ENCODE data around the gene OR10P1.

The OR10P1 gene

DNA sequence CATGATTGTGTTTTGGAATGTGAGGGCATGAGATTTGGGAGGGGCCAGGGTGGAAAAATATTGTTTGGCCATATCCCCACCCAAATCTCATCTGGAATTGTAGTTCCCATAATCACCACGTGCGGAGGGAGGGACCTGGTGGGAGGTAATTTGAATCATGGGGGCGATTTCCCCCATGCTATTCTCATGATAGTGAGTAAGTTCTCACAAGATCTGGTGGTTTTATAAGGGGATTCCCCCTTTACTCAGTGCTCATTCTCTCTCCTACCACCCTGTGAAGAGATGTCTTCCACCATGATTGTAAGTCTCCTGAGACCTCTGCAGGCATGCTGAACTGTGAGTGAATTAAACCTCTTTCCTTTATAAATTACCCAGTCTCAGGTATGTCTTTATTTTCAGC lies 15.7 kb downstream of the OR10P1 start:
- DNase-seq (ENCODE audit: low read depth): no peak

DNA sequence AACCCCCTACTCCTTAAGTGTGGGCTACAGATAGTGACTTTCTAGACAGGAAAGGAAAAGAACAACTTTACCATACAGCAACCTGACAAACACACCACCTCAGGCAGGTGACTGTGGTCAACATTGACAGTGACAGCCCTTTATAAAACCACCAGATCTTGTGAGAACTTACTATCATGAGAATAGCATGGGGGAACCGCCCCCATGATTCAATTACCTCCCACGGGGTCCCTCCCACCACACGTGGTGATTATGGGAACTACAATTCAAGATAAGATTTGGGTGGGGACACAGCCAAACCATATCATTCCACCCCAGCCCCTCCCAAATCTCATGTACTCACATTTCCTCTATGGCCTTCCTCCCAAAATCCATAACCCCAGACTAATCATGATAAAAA lies 16.3 kb downstream of the OR10P1 start:
- no peak for DNase-seq (ENCODE audit: low read depth)

DNA sequence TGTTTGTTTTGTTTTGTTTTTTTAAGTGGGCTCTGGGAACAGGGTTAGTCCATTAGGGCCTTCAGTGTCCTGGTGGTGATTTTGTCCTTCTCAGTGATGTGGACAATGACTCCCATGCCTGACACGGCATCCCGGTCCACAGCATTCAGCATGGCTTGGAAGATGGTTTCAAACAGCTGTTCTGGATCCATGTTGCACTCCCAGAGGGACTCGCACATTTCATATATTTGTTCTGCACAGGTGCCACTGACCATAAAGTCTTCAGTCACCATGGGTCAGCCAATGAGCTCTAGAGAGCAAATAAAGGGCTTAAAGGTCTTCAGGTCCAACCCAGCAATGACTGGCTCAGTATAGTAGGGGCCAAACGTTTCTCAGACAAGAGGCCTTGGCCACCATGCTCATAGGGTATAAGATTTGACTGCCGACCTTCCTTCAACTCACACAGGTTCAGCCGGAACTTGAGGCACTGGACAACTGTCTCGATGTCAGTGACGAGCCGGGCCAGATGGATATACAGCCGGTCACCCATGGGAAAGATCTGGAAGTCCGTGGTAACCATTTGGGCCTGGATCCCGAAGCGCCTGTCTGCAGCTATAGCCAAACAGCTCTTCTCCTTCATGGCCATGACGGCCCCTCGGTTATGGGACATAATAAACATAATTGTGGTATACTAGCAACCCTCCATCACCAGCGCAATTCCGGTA lies 18.0 kb downstream of the OR10P1 start:
- no peak for DNase-seq (ENCODE audit: low read depth)

DNA sequence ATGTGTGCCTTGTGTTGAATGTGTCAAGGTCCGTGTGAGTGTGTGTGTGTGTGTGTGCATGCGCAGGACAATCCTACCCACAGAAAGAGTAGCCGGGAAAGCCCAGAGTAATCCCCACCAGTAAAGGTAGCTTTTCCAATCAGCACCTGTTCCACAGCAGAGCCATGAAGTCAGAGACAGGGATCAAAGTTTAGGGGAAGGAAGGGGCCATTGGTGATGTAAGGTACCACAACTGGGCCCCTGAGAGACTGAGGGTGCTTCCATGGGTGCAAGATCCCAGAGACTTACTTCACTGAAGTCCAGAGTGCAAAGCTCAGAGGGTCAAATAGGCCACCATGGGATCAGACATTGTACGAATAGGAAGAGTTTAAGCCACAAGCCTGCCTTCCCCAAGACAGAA lies 20.5 kb downstream of the OR10P1 start:
- DNase-seq (ENCODE audit: low read depth): no peak

DNA sequence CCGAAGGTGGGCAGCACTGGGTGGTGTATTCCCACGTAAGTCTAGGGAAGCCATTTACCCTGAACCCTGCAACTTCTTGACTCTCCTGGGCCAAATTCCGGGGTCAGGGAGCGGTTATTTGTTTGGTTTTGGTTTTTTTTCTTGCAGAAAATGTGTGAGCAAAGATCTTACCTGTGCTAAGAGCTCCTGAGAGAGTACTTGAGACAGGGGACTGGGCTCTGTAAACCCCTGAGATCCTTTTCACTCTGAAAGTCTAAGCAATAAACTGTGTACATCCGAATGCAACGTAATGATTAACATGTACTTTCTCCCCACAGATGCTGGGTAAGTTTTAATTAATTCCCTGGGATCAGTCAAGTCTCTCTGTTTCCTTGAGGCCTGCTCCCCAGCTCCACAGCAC lies 21.5 kb downstream of the OR10P1 start:
- no peak for DNase-seq (ENCODE audit: low read depth)

DNA sequence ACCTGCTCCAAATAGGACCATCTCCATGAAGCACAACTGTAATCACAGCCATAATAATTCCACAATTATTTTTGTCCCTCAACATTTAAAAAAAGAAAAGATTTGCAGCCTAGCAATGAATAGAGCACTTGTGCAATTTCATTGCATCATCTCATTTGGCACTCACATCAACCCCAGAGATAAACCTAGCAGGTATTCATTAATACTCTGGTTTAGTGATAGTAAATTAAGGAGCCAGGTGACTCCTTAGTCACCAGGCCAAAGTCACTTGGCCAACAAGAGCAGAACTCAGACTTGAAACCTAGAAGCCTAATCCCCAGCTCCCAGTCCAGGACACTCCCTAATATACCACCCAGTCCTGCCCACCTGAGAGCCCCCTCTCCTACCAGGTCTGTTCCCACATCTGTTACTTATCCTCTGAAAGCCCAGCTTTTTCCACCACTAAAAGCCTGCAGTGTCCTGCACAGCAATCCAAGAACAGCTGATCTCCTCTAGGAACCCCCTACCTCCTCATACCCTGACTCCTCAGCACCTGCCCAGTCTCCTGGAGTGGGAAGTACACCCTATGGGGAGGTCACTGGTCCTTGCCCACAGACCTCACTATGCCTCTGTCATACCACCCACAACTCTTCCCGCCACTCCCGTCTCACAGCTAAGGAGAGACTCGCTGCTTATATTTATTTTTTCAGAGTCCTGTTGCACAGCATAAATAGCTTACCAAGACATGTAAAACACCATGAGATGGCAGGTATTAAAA lies 22.1 kb downstream of the OR10P1 start:
- DNase-seq (ENCODE audit: low read depth): no peak

DNA sequence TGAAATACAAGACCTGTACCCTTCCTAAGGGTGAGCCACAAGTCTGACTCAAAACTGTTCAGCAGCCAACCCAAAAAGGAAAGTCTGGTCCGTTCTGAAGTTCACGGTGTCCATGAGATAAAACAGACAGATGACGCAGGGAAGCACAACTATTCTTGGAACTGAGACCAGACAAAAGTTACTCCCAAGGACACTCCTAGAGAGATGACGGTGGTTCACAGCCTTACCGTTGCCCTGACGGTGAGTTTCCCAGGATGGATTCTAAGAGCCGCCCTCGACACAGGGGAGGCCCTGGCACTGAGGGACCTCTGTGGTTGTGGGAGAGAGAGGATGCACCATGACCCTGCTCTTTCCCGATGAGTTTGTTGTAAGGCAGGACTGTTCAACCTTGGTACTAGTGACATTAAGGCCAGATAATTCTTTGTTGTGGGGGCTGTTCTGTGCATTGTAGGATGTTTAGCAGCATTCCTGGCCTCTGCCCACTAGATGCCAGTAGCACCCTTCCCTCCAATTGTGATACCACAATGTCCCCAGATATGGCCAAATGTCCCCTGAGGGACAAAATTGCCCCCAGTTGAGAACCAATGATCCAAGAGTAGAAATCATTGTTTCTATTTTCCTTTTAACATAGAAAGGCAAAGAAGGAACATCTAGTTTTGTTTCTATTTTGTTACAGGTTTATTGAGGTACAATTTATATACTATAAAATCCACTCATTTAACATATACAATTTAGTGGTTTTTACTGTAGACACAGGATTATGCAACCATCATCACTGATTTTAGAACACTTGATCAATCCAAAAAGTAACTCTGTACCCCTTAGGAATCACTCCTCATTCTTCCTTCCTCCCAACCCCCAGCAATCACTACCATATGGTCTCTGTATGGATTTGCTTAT lies 23.0 kb downstream of the OR10P1 start:
- DNase-seq (ENCODE audit: low read depth): no peak

DNA sequence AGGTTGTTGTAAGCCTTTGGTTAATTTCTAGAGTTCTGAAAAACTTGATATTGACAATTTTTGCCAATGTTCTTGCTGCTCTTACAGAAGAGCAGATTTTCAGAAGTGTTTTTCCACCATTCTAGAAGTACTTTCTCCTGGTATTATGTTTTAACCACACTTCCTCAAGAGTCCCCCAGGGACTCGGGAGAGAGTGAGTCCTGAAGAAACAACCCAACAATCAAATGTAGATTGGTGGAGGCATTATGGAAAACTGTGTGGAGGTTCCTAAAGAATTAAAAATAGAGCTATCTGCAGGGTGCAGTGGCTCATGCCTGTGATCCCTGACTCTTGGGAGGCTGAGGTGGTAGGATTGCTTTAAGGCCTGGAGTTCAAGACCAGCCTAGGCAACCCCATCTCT lies 26.7 kb downstream of the OR10P1 start:
- no peak for DNase-seq (ENCODE audit: low read depth)

DNA sequence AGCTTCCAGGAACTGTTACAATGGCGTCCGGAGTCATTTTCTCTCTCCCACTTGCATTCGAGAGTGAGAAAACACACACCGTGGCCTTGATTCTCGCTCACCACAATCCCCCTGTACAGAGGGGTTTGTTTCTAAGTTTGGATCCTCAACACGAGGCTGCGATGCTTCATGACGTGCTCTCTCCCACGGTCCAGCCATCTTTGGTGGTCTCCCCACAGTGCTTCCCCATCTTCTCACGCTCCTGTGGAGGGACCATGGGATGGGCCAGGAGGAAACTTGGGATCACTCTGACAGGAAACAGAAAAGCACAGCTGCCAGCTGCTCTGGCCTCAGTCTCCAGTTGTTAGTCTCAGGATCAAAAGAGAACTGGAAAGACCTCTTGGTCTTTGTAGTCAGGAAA lies 28.1 kb downstream of the OR10P1 start:
- no peak for DNase-seq (ENCODE audit: low read depth)

DNA sequence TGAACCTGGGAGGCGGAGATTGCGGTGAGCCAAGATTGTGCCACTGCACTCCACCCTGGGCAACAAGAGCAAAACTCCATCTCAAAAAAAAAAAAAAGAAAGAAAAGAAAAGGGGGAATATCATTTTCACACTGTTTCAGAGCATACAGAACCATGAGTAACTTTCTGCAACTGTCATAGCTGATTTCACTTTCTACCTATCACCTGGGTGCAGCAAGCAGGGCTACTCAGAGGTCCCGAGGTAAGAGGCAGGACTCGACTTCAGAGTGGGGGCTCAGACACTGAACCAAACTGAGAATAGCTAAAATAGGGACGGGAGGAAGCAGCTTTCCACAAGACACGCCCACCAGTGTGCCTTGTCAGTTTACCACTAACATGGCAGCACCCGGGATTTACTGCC lies 29.8 kb downstream of the OR10P1 start:
- DNase-seq (ENCODE audit: low read depth): no peak

DNA sequence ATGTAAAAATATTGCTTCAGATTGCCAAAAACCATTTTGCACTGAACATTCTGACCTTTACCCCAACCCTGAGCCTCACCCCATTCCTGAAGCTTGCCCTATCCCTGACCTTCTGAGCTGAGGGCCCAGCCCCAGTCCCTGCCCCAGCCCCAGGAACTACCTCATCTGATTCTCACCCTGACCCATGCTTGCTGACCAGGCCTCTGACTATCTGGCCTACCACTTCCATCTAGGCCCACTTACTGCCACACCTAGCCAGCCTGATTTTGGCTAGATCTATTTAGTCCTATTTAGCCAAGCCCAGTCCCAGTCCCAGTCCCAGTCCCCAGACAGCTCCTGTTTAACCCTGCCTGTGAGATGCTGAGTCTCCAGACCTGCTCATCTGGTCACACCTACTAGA lies 33.6 kb downstream of the OR10P1 start:
- DNase-seq (ENCODE audit: low read depth): no peak

DNA sequence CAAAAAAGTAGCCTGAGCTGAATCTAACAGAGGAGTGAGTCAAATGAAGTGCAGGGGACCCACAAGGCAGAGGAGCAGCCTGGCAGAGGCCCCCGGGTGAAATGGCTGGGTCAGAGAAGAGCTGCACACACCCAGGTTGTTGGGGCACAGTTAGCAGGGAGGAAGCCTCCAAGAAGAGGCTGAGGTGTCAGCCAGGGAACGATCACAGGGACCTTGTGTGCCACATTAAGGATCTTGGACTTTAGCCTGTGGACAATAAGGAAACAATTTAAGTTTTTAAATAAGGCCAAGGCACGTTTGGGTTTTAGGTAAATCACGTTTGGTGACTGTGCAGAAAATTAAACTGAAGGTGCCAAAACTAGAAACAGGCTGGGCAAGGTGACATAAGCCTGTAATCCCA lies 35.1 kb downstream of the OR10P1 start:
- no peak for DNase-seq (ENCODE audit: low read depth)

DNA sequence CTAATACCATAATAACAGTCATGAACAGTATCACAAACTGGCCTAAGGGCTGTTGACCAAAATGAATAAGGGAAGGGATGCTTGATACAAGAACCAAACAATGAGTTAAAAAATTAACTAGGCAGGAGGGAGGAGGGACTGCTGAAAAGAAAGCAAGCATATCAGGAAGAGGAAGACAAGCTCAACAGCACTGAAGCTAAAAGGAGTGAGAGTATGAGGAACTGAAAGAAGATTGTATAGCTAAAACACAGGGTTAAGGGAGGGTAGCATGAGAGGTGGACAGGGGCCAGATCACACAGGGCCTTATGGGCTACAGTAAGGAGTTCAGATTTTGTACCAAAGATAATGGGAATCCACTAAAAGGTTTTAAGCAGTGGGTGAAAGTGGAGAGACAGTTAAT lies 36.9 kb downstream of the OR10P1 start:
- DNase-seq (ENCODE audit: low read depth): no peak

DNA sequence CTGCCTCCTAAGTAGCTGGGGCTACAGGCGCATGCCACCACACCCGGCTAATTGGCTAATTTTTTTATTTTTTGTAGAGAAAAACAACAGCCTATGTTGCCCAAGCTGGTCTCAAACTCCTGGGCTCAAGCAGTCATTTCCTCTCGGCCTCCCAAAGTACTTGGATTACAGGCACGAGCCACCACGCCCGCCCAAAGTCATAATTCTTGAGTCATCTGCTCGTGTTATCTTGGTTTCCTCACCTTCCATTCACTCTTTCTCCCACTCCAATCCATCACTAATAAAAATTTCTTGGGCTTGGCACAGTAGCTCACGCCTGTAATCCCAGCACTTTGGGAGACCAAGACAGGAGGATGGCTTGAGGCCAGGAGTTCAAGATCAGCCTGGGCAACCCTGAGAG lies 39.0 kb downstream of the OR10P1 start:
- no peak for DNase-seq (ENCODE audit: low read depth)

DNA sequence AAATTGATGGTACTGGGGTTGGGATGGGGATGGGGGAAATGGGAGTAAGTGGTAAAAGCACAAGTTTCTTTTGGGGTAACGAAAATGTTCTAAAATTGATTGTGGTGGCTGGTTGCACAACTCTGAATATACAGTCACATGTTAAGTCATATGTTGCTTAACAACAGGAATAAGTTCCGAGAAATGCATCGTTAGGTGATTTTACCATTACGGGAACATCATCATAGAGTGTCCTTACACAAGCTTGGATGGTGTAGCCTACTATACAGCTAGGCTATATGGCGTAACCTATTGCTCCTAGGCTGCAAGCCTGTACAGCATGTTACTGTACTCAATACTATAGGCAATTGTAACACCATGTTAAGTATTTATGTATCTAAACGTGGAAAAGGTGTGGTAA lies 40.0 kb downstream of the OR10P1 start:
- DNase-seq (ENCODE audit: low read depth): no peak

DNA sequence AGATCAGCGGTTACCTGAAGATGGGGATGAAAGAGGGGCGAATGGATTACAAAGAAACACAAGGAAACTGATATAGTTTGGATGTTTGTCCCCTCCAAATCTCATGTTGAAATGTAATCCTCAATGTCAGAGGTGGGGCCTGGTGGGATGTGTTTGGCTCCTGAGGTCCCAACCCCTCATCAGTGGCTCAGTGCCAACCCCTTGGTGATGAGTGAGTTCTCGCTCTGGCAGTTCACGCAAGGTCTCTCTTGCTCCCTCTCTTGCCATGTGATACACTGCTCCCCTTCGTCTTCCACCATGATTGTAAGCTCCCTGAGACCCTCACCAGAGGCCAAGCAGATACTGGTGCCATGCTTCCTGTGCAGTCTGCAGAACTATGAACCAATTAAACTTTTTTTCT lies 43.0 kb downstream of the OR10P1 start:
- no peak for DNase-seq (ENCODE audit: low read depth)

DNA sequence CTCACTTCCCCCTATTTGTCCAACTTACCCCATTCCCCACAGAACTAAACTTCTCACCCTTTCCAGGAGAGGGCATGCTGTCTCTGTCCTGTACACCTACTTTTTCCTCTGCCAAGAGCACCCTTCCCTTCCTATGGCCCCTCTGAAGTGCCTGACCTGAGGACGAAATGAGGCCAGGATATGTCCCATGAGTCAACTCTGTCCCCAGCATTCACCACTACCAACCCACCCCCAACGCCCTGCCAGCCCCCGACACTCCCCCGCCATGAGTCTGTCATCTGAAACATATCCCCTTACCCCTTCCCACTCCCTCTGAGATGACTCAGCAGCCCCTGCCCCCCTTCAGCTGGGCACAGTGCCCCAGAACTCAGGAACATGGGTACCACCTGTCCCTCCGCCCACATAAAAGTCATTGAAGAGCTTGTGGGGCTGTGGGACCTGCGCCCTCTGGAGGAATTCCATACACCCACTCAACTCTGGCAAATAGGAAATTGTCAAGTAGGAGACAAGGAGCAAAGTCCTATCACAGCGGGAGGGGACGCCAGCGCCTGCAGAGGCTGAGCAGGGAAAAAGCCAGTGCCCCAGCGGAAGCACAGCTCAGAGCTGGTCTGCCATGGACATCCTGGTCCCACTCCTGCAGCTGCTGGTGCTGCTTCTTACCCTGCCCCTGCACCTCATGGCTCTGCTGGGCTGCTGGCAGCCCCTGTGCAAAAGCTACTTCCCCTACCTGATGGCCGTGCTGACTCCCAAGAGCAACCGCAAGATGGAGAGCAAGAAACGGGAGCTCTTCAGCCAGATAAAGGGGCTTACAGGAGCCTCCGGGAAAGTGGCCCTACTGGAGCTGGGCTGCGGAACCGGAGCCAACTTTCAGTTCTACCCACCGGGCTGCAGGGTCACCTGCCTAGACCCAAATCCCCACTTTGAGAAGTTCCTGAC lies 44.7 kb downstream of the OR10P1 start:
- DNase-seq (ENCODE audit: low read depth): no peak

DNA sequence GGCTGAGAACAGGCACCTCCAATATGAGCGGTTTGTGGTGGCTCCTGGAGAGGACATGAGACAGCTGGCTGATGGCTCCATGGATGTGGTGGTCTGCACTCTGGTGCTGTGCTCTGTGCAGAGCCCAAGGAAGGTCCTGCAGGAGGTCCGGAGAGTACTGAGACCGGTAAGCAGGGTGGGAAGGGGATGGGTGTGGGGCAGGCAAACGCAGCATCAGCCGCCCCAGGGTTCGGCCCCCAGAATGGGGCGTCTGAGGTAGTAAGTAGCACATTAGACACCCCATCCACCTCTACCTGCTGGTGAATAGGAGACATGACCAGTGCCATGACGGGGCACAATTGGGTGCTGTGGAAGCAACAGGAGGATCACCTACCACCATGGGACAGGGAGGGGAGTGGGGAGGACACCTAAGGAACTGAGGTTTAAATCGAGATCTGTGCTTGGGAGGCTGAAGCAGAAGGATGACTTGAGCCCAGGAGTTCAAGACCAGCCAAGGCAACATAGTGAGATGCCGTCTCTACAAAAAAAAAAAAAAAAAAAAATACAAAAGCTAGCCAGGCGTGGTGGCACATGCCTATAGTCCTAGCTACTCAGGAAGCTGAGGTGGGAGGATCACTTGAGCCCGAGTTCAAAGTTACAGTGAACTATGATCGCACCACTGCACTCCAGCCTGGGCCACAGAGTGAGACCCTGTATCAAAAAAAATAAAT lies 45.5 kb downstream of the OR10P1 start:
- DNase-seq (ENCODE audit: low read depth): no peak

DNA sequence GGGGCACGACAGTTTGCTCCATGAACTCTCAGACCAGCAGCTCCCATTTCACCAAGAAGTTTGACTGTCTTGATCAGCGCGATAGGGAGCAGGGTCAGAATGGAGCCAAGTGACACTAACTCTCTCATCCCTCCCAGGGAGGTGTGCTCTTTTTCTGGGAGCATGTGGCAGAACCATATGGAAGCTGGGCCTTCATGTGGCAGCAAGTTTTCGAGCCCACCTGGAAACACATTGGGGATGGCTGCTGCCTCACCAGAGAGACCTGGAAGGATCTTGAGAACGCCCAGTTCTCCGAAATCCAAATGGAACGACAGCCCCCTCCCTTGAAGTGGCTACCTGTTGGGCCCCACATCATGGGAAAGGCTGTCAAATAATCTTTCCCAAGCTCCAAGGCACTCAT lies 47.0 kb downstream of the OR10P1 start:
- DNase-seq (ENCODE audit: low read depth): no peak

DNA sequence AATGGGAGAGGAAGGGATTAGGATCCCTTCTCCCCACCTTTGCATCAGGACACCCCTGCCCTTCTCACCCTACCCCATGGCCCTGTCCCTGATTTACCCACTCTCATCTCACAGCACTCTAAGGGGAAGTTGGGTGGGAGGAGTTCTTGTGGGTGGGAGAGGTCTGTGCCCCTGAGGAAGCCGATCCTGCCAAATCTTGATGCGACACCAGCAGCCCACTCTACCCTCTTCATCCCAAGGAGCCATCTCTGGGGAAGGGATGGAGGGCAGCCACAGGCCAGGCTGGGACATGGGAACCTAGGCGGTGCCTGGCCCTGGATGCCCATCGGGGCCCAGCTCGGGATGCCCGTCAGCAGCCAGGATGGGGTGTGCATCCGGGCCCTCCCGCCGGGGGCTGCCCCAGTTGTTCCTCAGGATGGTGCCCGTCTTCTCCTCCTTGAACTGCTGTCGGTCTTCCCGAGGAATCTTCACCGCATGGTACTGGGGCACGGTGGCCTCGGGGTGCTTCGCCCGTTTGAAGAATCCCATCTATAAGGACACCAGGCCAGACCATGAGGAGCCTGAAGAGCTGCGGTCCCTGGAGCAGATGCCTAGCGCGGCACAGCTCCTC lies 48.2 kb downstream of the OR10P1 start:
- DNase-seq (ENCODE audit: low read depth): no peak

DNA sequence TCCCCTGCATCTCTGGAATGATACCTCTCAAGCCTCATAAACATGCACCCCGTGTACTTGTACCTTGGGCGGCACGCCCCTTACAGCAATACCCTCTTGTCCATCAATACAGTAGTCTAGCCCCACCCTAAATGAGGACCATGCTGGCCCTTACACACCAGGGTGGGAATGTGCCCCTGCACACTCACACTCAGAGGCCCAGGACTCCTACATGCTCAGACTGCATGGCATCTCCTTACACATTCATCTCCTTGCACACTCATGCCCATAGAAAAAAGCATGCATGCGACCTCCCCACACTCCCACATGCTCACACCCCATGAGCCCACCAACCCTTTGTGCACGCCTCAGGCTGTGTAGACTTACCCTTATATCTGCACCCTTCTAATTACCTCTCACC lies 49.0 kb downstream of the OR10P1 start:
- DNase-seq (ENCODE audit: low read depth): no peak

Measured in stimulated activated CD8-positive, alpha-beta memory T cell treated with anti-CD3 and anti-CD28 coated beads, Interleukin-12 subunit alpha, Interleukin-12 subunit beta, amount 100 ng/mL, for 1 hour (primary cell).